Loucy (cell line): Measurements from ENCODE around the gene FDX2.

Experiments
- H2AFZ ChIP-seq: fragments of 200-600 bp; sonication (generic); 2 replicates; pipeline ENCODE4 v1.6.0; 2016; ENCODE audit warnings: antibody characterized with exemption, mild to moderate bottlenecking, low read length, moderate library complexity
- H3F3A ChIP-seq: fragments of 200-600 bp; 2 replicates; pipeline ENCODE4 v1.6.0; 2016; ENCODE audit warnings: antibody characterized with exemption, low read depth, mild to moderate bottlenecking
- H3K27me3 ChIP-seq: fragments of 200-600 bp; sonication (generic); 2 replicates; pipeline ENCODE4 v1.6.1; 2014; ENCODE audit warnings: low read length, mild to moderate bottlenecking; ENCODE audit not compliant: insufficient read depth, poor library complexity, severe bottlenecking
- H3K36me3 ChIP-seq: fragments of 200-600 bp; sonication (generic); 2 replicates; pipeline ENCODE4 v1.6.1; 2016; ENCODE audit warnings: low read length; ENCODE audit not compliant: insufficient read depth
- H3K4me1 ChIP-seq: fragments of 200-600 bp; sonication (generic); 2 replicates; pipeline ENCODE4 v1.5.1; 2014; ENCODE audit warnings: low read length, mild to moderate bottlenecking; ENCODE audit not compliant: insufficient read depth, poor library complexity, severe bottlenecking
- H3K4me2 ChIP-seq: fragments of 200-600 bp; sonication (generic); 2 replicates; pipeline ENCODE4 v1.6.0; 2014; ENCODE audit warnings: antibody characterized with exemption, low read length, low read depth, mild to moderate bottlenecking; ENCODE audit not compliant: poor library complexity, severe bottlenecking
- H3K4me3 ChIP-seq: fragments of 200-600 bp; sonication (generic); 2 replicates; pipeline ENCODE4 v1.5.1; 2014; ENCODE audit warnings: low read length, mild to moderate bottlenecking, mixed read lengths; ENCODE audit not compliant: poor library complexity, severe bottlenecking
- H3K79me2 ChIP-seq: fragments of 200-600 bp; sonication (generic); 2 replicates; pipeline ENCODE4 v1.6.1; 2014; ENCODE audit warnings: low read length; ENCODE audit not compliant: insufficient read depth
- H3K9ac ChIP-seq: fragments of 200-600 bp; sonication (generic); 2 replicates; pipeline ENCODE4 v1.6.0; 2014; ENCODE audit warnings: mild to moderate bottlenecking, low read depth, low read length, moderate library complexity; ENCODE audit not compliant: poor library complexity, severe bottlenecking
- H3K9me2 ChIP-seq: fragments of 200-600 bp; sonication (generic); replicated peaks from 2 replicates; pipeline ENCODE4 v1.6.1; 2016; ENCODE audit warnings: low read depth, low read length, mixed read lengths
- H3K9me3 ChIP-seq: fragments of 200-600 bp; sonication (generic); 2 replicates; pipeline ENCODE4 v1.6.1; 2014; ENCODE audit warnings: mild to moderate bottlenecking, antibody characterized with exemption, low read length, low read depth; ENCODE audit not compliant: insufficient read depth
- H4K20me1 ChIP-seq: fragments of 200-600 bp; sonication (generic); 2 replicates; pipeline ENCODE4 v1.6.0; 2014; ENCODE audit warnings: antibody characterized with exemption, low read length, mild to moderate bottlenecking; ENCODE audit not compliant: insufficient read depth, poor library complexity, severe bottlenecking
- CTCF ChIP-seq: fragments of 200-600 bp; sonication (generic); conservative IDR thresholded peaks from 2 replicates; pipeline ENCODE4 v1.5.1; 2014; ENCODE audit warnings: mild to moderate bottlenecking, antibody characterized with exemption, low read length
- EZH2phosphoT487 ChIP-seq: fragments of 200-600 bp; IDR thresholded peaks from 2 replicates; pipeline ENCODE4 v1.6.1; 2018; ENCODE audit warnings: antibody characterized with exemption, mild to moderate bottlenecking, moderate library complexity, borderline replicate concordance

The FDX2 gene

GRCh38 chr19:10295305-10295846, 20.4 kb downstream of the FDX2 start:
- Histone ChIP-seq H3K9me2 (no peaks in the 10 kb centered on the region), H2AFZ (no peak overlapping the region), H3K36me3 (no peaks in the 10 kb centered on the region), H3K4me2 (no peak overlapping the region), H3K79me2 (no peaks in the 10 kb centered on the region), H3F3A (no peaks in the 10 kb centered on the region), H3K27me3 (no peaks in the 10 kb centered on the region), H3K4me3 (no peak overlapping the region), H3K9ac (no peak overlapping the region), H3K4me1 (no peaks in the 10 kb centered on the region), H4K20me1 (no peaks in the 10 kb centered on the region), H3K9me3 (no peaks in the 10 kb centered on the region)
- TF ChIP-seq EZH2phosphoT487 (no peak), CTCF (no peak)

DNA sequence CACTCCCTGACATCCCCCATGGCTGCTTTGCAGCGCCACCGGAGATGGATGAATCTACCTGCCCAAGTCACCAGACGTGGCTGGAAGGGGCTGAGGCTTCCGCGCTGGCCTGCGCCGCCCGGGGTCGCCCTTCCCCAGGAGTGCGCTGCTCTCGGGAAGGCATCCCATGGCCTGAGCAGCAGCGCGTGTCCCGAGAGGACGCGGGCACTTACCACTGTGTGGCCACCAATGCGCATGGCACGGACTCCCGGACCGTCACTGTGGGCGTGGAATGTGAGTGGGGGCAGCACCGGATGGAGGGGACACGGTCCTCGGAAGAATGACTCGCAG, 21.5 kb downstream of the FDX2 start:
- Histone ChIP-seq H3K9ac (no peak overlapping the region), H3K4me1 (peaks cover 2% of the 10 kb centered on the region), H3K4me3 (no peak overlapping the region), H3K36me3 (no peaks in the 10 kb centered on the region), H3K9me2 (no peaks in the 10 kb centered on the region), H2AFZ (no peak overlapping the region), H3K27me3 (no peaks in the 10 kb centered on the region), H4K20me1 (no peaks in the 10 kb centered on the region), H3K9me3 (no peaks in the 10 kb centered on the region), H3F3A (no peaks in the 10 kb centered on the region), H3K4me2 (no peak overlapping the region), H3K79me2 (no peaks in the 10 kb centered on the region)
- no peak for TF ChIP-seq CTCF
- no peak for TF ChIP-seq EZH2phosphoT487

- Histone ChIP-seq H3K4me2 (no peak overlapping the region), H3K4me3 (no peak overlapping the region), H3K79me2 (no peaks in the 10 kb centered on the region), H3K27me3 (no peaks in the 10 kb centered on the region), H3F3A (no peaks in the 10 kb centered on the region), H3K9ac (no peak overlapping the region), H3K4me1 (peaks cover 7% of the 10 kb centered on the region), H3K36me3 (no peaks in the 10 kb centered on the region), H4K20me1 (no peaks in the 10 kb centered on the region), H3K9me3 (no peaks in the 10 kb centered on the region), H2AFZ (no peak overlapping the region), H3K9me2 (no peaks in the 10 kb centered on the region)
- no peak for TF ChIP-seq EZH2phosphoT487
- TF ChIP-seq CTCF, result no peak
Measured at GRCh38 chr19:10293637-10294367, 22.0 kb downstream of the FDX2 start.
